ENCODE measurements around the gene ALG14.
A peak's percentile ranks its signal among the peaks of the same experiment; 100 is the strongest.

ALG14 gene

GRCh38 chr1:94966033-94966432 lies 106.7 kb downstream of the ALG14 start:
- DNase-seq (ENCODE audit: low read depth in 1 of 2, low spot score in 1 of 2), result no peak
- TF ChIP-seq POLR2AphosphoS5 (IDR thresholded peaks at IDR 0.05; ENCODE audit: low read depth) (no peak), SPI1 (IDR thresholded peaks at IDR 0.05; ENCODE audit: borderline replicate concordance, low read depth) (no peak), REST (IDR thresholded peaks at IDR 0.05; ENCODE audit: insufficient replicate concordance, low read depth) (no peak), GABPA (IDR thresholded peaks at IDR 0.05; ENCODE audit: low read depth) (no peak), CTCF (IDR thresholded peaks at IDR 0.05; ENCODE audit: insufficient read depth, low read length) (no peak)

GRCh38 chr1:94963864-94964263 lies 108.9 kb downstream of the ALG14 start:
- no peak overlapping the region for H3K27ac ChIP-seq (replicated peaks)
- no peak for TF ChIP-seq REST (IDR thresholded peaks at IDR 0.05; ENCODE audit: insufficient replicate concordance, low read depth)
- TF ChIP-seq GABPA (IDR thresholded peaks at IDR 0.05; ENCODE audit: low read depth), result no peak
- TF ChIP-seq SPI1 (IDR thresholded peaks at IDR 0.05; ENCODE audit: borderline replicate concordance, low read depth), result no peak
- TF ChIP-seq CTCF (IDR thresholded peaks at IDR 0.05; ENCODE audit: insufficient read depth, low read length), result no peak
- no peak for TF ChIP-seq POLR2AphosphoS5 (IDR thresholded peaks at IDR 0.05; ENCODE audit: low read depth)
- no peaks in the 10 kb centered on the region for H3K27me3 ChIP-seq (ENCODE audit: insufficient read depth, poor library complexity, severe bottlenecking)
- DNase-seq (ENCODE audit: low read depth in 1 of 2, low spot score in 1 of 2), result no peak
- no peak overlapping the region for H3K4me3 ChIP-seq (replicated peaks; ENCODE audit: insufficient read depth, low read length)

More at GRCh38 chr1:94966033-94966432, 106.7 kb downstream of the ALG14 start:
- Histone ChIP-seq H3K27me3 (ENCODE audit: insufficient read depth, poor library complexity, severe bottlenecking) (no peaks in the 10 kb centered on the region), H3K27ac (replicated peaks) (no peak overlapping the region), H3K4me3 (replicated peaks; ENCODE audit: insufficient read depth, low read length) (no peak overlapping the region)

GRCh38 chr1:94962409-94963265 lies 110.1 kb downstream of the ALG14 start:
- no peak for TF ChIP-seq REST (IDR thresholded peaks at IDR 0.05; ENCODE audit: insufficient replicate concordance, low read depth)
- peak; percentile 72 for TF ChIP-seq SPI1 (IDR thresholded peaks at IDR 0.05; ENCODE audit: borderline replicate concordance, low read depth)
- no peak for TF ChIP-seq GABPA (IDR thresholded peaks at IDR 0.05; ENCODE audit: low read depth)
- Histone ChIP-seq H3K27me3 (ENCODE audit: insufficient read depth, poor library complexity, severe bottlenecking) (no peaks in the 10 kb centered on the region), H3K27ac (replicated peaks) (peak overlapping the region; percentile 48), H3K4me3 (replicated peaks; ENCODE audit: insufficient read depth, low read length) (peak overlapping the region; percentile 13; the same call in 1 of the 2 replicates)
- peak; percentile 34 to 69 for DNase-seq (ENCODE audit: low read depth in 1 of 2, low spot score in 1 of 2)
